A549 (cell line): Measurements from ENCODE around the gene B3GNT2. TPM values are rescaled to one million over a fixed set of nuclear protein-coding genes. Genes with fewer than 3 reads are reported as not detected.

Experiments
- ATAC-seq, 2 experiments: fragments of 200-7000 bp in 1 of 2; fragments of >200 bp in 1 of 2; cut with Nextera tagmentation in 1 of 2; cut with Tn5 transposase in 1 of 2; 3 replicates each; pipeline versions ENCODE4 v1.8.0 to v1.9.1; 2018 to 2020; ENCODE audit warnings: mild to moderate bottlenecking in 1 of 2, moderate library complexity in 1 of 2
- CTCF ChIA-PET: fragments of 300-600 bp; sonication (Branson Sonifier 250); formaldehyde crosslinking; extraction: SDS; loops from one replicate; lab custom pipeline; 2021; ENCODE audit warnings: antibody characterized with exemption, inconsistent platforms; lab: Yijun Ruan, JAX
- POLR2A ChIA-PET: fragments of 350-600 bp; formaldehyde crosslinking; extraction: SDS; loops from one replicate; lab custom pipeline; 2021; ENCODE audit warnings: antibody characterized with exemption, inconsistent platforms; lab: Yijun Ruan, JAX
- DNase-seq, 2 experiments: peaks; one replicate each; pipeline versions ENCODE4 v3.0.0 to v3.0.0-alpha.2; 2011 to 2016; ENCODE audit warnings: low read depth in 1 of 2, low spot score in 1 of 2
- FAIRE-seq: peaks from 2 replicates; lab custom pipeline; 2011; peaks lifted over from hg19 to GRCh38; lab: Jason Lieb, UNC
- H3K27ac ChIP-seq, 2 experiments: fragments of >200 bp; sonication (Bioruptor Twin); formaldehyde crosslinking; 3 replicates each; pipeline ENCODE4 v1.5.1; 2016 to 2017
- H3K4me1 ChIP-seq: fragments of >200 bp; sonication (Bioruptor Twin); formaldehyde crosslinking; 3 replicates; pipeline ENCODE4 v1.6.1; 2016
- H3K4me2 ChIP-seq: fragments of >200 bp; sonication (Bioruptor Twin); formaldehyde crosslinking; 3 replicates; pipeline ENCODE4 v1.6.1; 2016
- H3K4me3 ChIP-seq: fragments of >200 bp; sonication (Bioruptor Twin); formaldehyde crosslinking; 3 replicates; pipeline ENCODE4 v1.5.1; 2016
- H3K9me3 ChIP-seq: fragments of >200 bp; sonication (Bioruptor Twin); formaldehyde crosslinking; 3 replicates; pipeline ENCODE4 v1.6.1; 2016
- CEBPB ChIP-seq, 2 experiments: fragments of >200 bp in 1 of 2; sonication (Bioruptor Twin) in 1 of 2; formaldehyde crosslinking in 1 of 2; IDR thresholded peaks; 2 replicates each; pipeline ENCODE4 v1.6.1; 2012 to 2016
- CHD2 ChIP-seq: fragments of 150-350 bp; IDR thresholded peaks from 2 replicates; pipeline ENCODE4 v1.6.1; 2014; ENCODE audit warnings: low read length; ENCODE audit not compliant: partially characterized antibody
- EP300 ChIP-seq, 2 experiments: fragments of >200 bp; sonication (Bioruptor Twin); formaldehyde crosslinking; IDR thresholded peaks; 2 replicates in 1 of 2; 3 replicates in 1 of 2; pipeline ENCODE4 v1.6.1; 2016 to 2017
- FOSB ChIP-seq: fragments of 250-450 bp; sonication (Bioruptor Pico); IDR thresholded peaks from 2 replicates; pipeline ENCODE4 v1.5.0; 2020; ENCODE audit warnings: mild to moderate bottlenecking, moderate library complexity
- GATA3 ChIP-seq: IDR thresholded peaks from 2 replicates; pipeline ENCODE4 v1.6.1; 2012; ENCODE audit warnings: borderline replicate concordance
- HOXA7 ChIP-seq: fragments of 250-450 bp; sonication (Bioruptor Pico); IDR thresholded peaks from 2 replicates; pipeline ENCODE4 v1.5.0; 2020; ENCODE audit warnings: mild to moderate bottlenecking, moderate library complexity
- HOXB13 ChIP-seq: fragments of 250-450 bp; sonication (Bioruptor Pico); IDR thresholded peaks from 2 replicates; pipeline ENCODE4 v1.5.0; 2020; ENCODE audit warnings: low read depth, mild to moderate bottlenecking, moderate library complexity
- JUNB ChIP-seq: fragments of >200 bp; sonication (Bioruptor Twin); formaldehyde crosslinking; IDR thresholded peaks from 2 replicates; pipeline ENCODE4 v1.6.1; 2016
- NPAS2 ChIP-seq: fragments of 250-450 bp; sonication (Bioruptor Pico); IDR thresholded peaks from 2 replicates; pipeline ENCODE4 v1.8.0; 2022; ENCODE audit warnings: mild to moderate bottlenecking, moderate library complexity, borderline replicate concordance
- POLR2A ChIP-seq: IDR thresholded peaks from 2 replicates; pipeline ENCODE4 v1.6.1; 2012; ENCODE audit warnings: mild to moderate bottlenecking, low read length
- RAD21 ChIP-seq, 2 experiments: fragments of >200 bp in 1 of 2; sonication (Bioruptor Twin) in 1 of 2; formaldehyde crosslinking in 1 of 2; IDR thresholded peaks in 1 of 2; conservative IDR thresholded peaks in 1 of 2; 2 replicates in 1 of 2; 3 replicates in 1 of 2; pipeline ENCODE4 v1.6.1; 2012 to 2018; ENCODE audit warnings: inconsistent platforms in 1 of 2
- RARB ChIP-seq: fragments of 250-450 bp; sonication (Bioruptor Pico); IDR thresholded peaks from 2 replicates; pipeline ENCODE4 v1.8.0; 2021; ENCODE audit warnings: mild to moderate bottlenecking, moderate library complexity
- RNF2 ChIP-seq: fragments of 200-600 bp; sonication (generic); IDR thresholded peaks from 2 replicates; pipeline ENCODE4 v1.6.1; 2016; ENCODE audit warnings: low read depth, mild to moderate bottlenecking, antibody characterized with exemption, moderate library complexity, borderline replicate concordance
- SREBF2 ChIP-seq: fragments of 450-650 bp; IDR thresholded peaks from 2 replicates; pipeline ENCODE4 v1.6.1; 2014; ENCODE audit warnings: mild to moderate bottlenecking, moderate library complexity
- TP53 ChIP-seq: fragments of 250-450 bp; sonication (Bioruptor Pico); IDR thresholded peaks from 2 replicates; pipeline ENCODE4 v1.5.0; 2021; ENCODE audit warnings: mild to moderate bottlenecking, moderate library complexity
- ZC3H11A ChIP-seq: fragments of 450-650 bp; IDR thresholded peaks from 2 replicates; pipeline ENCODE4 v1.6.1; 2014; ENCODE audit warnings: antibody characterized with exemption, mild to moderate bottlenecking
- ZSCAN20 ChIP-seq: fragments of 250-450 bp; sonication (Bioruptor Pico); IDR thresholded peaks from 2 replicates; pipeline ENCODE4 v1.8.0; 2022; ENCODE audit warnings: mild to moderate bottlenecking, moderate library complexity
- WGBS: methylation state at CpG from one replicate; pipeline ENCODE4 v1.1.6; 2017; ENCODE audit errors: missing lambda C conversion rate; 5-methylcytosine and 5-hydroxymethylcytosine counted together
- polyA plus RNA-seq, 4 experiments: library from polyadenylated mRNA; depleted of rRNA in 3 of 4; stranded (reverse); fragments of >200 nt; fragmentation: RNase III in 1 of 4; extraction: RNeasy Plus Mini Kit Qiagen cat#74134 plus additional on column Dnase treatment in 1 of 4; gene quantifications; 2 replicates in 3 of 4; 3 replicates in 1 of 4; pipeline ENCODE4 v1.2.3, GENCODE V29; 2011 to 2017
- TF ChIP-seq, protein P1 (sequence below): fragments of >200 bp; sonication (Bioruptor Twin); formaldehyde crosslinking; IDR thresholded peaks from 3 replicates; pipeline ENCODE4 v1.6.1; 2016
- TF ChIP-seq, protein P2 (sequence below): fragments of 450-650 bp; IDR thresholded peaks from 2 replicates; pipeline ENCODE4 v1.6.1; 2014; ENCODE audit warnings: antibody characterized with exemption
- TF ChIP-seq, protein P3 (sequence below): fragments of 250-450 bp; sonication (Bioruptor Pico); IDR thresholded peaks from 2 replicates; pipeline ENCODE4 v1.5.0; 2021; ENCODE audit warnings: mild to moderate bottlenecking, moderate library complexity, borderline replicate concordance
- TF ChIP-seq, protein P4 (sequence below): fragments of >200 bp; sonication (Bioruptor Twin); formaldehyde crosslinking; IDR thresholded peaks from 2 replicates; pipeline ENCODE4 v1.6.1; 2016
- TF ChIP-seq, protein P5 (sequence below): fragments of 150-350 bp; IDR thresholded peaks from 2 replicates; pipeline ENCODE4 v1.6.1; 2014; ENCODE audit warnings: low read depth, mild to moderate bottlenecking, low read length

The B3GNT2 gene
- polyA plus RNA-seq, 2 of the 4 experiments (the other 2 are of a cell fraction) = 21.3 to 29.4 TPM

DNA sequence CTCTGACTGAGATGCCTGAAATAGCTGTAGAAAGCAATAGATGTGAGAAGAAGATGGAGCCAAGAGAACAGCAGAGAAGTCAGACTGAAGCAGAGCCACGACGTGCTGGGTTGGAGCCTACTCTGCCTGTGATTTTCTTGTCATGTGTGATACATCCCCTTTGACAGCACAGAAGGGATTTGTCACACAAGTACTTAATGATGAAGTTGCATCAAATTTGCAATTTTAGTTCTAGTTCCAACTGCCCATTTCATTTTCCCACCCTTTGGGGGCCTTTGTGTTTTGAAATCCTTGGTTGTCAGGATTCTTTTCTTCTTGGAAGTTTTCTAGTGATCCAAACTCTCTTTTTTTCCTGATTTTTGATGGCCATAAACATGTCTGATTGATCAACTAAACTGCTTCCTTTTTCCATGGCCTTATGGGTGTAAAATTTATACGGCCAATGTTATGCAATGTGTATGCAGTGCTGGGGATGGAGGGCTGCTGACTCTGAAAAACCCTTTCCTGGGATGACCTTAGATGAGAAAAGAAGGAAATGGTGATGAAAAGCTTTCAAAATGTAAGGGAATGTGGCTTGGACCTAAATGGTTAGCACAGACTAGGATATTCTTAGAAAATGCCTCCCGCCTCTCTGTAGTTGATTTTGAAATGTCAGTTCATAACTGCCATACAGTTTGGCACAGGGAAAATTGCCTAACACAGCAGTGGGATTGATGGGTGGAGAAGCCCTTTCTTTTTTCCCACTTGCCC is 9.6 kb upstream of the B3GNT2 start:
- Histone ChIP-seq H3K27ac (no peak overlapping the region), H3K4me3 (no peak overlapping the region), H3K4me2 (no peak overlapping the region), H3K9me3 (no peaks in the 10 kb centered on the region), H3K4me1 (no peaks in the 10 kb centered on the region)
- TF ChIP-seq POLR2A = no peak
- no peak for TF ChIP-seq ZSCAN20 (CRISPR knock-in tag)
- TF ChIP-seq, protein P1, sequence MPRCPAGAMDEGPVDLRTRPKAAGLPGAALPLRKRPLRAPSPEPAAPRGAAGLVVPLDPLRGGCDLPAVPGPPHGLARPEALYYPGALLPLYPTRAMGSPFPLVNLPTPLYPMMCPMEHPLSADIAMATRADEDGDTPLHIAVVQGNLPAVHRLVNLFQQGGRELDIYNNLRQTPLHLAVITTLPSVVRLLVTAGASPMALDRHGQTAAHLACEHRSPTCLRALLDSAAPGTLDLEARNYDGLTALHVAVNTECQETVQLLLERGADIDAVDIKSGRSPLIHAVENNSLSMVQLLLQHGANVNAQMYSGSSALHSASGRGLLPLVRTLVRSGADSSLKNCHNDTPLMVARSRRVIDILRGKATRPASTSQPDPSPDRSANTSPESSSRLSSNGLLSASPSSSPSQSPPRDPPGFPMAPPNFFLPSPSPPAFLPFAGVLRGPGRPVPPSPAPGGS = no peak
- no peak for TF ChIP-seq NPAS2 (CRISPR knock-in tag)
- TF ChIP-seq, protein P2, sequence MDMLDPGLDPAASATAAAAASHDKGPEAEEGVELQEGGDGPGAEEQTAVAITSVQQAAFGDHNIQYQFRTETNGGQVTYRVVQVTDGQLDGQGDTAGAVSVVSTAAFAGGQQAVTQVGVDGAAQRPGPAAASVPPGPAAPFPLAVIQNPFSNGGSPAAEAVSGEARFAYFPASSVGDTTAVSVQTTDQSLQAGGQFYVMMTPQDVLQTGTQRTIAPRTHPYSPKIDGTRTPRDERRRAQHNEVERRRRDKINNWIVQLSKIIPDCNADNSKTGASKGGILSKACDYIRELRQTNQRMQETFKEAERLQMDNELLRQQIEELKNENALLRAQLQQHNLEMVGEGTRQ = no peak
- no peak for TF ChIP-seq CEBPB (IDR thresholded peaks at IDR 0.05)
- TF ChIP-seq CHD2 = no peak
- no peak for TF ChIP-seq ZC3H11A
- no peak for TF ChIP-seq RNF2
- no peak for TF ChIP-seq GATA3
- TF ChIP-seq, protein P3, sequence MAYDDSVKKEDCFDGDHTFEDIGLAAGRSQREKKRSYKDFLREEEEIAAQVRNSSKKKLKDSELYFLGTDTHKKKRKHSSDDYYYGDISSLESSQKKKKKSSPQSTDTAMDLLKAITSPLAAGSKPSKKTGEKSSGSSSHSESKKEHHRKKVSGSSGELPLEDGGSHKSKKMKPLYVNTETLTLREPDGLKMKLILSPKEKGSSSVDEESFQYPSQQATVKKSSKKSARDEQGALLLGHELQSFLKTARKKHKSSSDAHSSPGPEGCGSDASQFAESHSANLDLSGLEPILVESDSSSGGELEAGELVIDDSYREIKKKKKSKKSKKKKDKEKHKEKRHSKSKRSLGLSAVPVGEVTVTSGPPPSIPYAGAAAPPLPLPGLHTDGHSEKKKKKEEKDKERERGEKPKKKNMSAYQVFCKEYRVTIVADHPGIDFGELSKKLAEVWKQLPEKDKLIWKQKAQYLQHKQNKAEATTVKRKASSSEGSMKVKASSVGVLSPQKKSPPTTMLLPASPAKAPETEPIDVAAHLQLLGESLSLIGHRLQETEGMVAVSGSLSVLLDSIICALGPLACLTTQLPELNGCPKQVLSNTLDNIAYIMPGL (CRISPR knock-in tag) = no peak
- TF ChIP-seq HOXA7 (CRISPR knock-in tag) = no peak
- no peak for TF ChIP-seq FOSB (CRISPR knock-in tag)
- TF ChIP-seq, protein P4, sequence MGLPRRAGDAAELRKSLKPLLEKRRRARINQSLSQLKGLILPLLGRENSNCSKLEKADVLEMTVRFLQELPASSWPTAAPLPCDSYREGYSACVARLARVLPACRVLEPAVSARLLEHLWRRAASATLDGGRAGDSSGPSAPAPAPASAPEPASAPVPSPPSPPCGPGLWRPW = no peak
- no peak for TF ChIP-seq HOXB13 (CRISPR knock-in tag)
- TF ChIP-seq JUNB = no peak
- TF ChIP-seq, protein P5, sequence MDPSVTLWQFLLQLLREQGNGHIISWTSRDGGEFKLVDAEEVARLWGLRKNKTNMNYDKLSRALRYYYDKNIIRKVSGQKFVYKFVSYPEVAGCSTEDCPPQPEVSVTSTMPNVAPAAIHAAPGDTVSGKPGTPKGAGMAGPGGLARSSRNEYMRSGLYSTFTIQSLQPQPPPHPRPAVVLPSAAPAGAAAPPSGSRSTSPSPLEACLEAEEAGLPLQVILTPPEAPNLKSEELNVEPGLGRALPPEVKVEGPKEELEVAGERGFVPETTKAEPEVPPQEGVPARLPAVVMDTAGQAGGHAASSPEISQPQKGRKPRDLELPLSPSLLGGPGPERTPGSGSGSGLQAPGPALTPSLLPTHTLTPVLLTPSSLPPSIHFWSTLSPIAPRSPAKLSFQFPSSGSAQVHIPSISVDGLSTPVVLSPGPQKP = no peak
- TF ChIP-seq EP300 (IDR thresholded peaks at IDR 0.05) = no peak
- TF ChIP-seq RAD21 (conservative IDR thresholded peaks at IDR 0.05 in 1 of 2, IDR thresholded peaks at IDR 0.05 in 1 of 2) = no peak
- CTCF ChIA-PET = no interaction called here
- DNase-seq (no peak), FAIRE-seq (no peak), ATAC-seq (no peak)
- WGBS = 93% methylated on average over 4 of the region's 4 CpGs
- POLR2A ChIA-PET = no interaction called here

DNA sequence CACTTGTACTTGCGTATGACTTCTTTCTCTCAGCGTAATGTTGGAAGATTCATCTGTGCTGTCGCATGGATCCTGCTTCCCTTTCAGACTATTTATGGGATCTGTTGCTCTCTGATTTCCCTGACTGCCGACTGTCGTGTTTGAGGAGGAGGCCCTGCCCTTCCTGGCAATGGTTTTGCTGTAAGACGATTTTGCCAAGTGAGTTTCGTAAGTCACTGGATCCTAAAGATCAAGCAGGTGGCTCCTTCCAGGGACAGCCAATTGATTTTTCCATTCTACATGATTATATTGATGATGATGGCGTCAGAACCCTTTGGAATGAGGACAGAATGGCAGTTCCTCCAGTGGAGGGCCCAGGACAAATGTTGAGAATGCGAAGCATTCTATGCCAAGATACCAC is 8.7 kb upstream of the B3GNT2 start:
- ATAC-seq (no peak), FAIRE-seq (no peak), DNase-seq (no peak)
- Histone ChIP-seq H3K4me3 (no peak overlapping the region), H3K4me1 (no peaks in the 10 kb centered on the region), H3K9me3 (no peaks in the 10 kb centered on the region), H3K4me2 (no peak overlapping the region), H3K27ac (no peak overlapping the region)
- ChIA-PET CTCF (no interaction called here), POLR2A (no interaction called here)
- TF ChIP-seq SREBF2 (no peak), TP53 (CRISPR knock-in tag) (no peak), RARB (no peak)
- 75% methylated on average over 9 of the region's 9 CpGs for WGBS
